Neural cell (in vitro differentiated cells): ENCODE results near the gene ATP9B. TPM values are rescaled to one million over a fixed set of nuclear protein-coding genes. Genes with fewer than 3 reads are reported as not detected.

Experiments
- H2AFZ ChIP-seq: fragments of 200-600, 300-800 bp; sonication (generic), shearing (Covaris generic); 2 replicates; pipeline ENCODE4 v1.6.0; 2014; ENCODE audit warnings: low read depth, mild to moderate bottlenecking, antibody characterized with exemption, low read length, moderate library complexity
- H3F3A ChIP-seq: fragments of 200-600 bp; shearing (Covaris generic); 2 replicates; pipeline ENCODE4 v1.6.1; 2016; ENCODE audit warnings: mild to moderate bottlenecking, moderate library complexity, mixed read lengths, antibody characterized with exemption, low read length; ENCODE audit not compliant: insufficient read depth, poor library complexity, severe bottlenecking
- H3K27ac ChIP-seq: fragments of 200-600, 300-800 bp; sonication (generic), shearing (Covaris generic); 2 replicates; pipeline ENCODE4 v1.5.1; 2014; ENCODE audit warnings: mild to moderate bottlenecking, low read length, moderate library complexity
- H3K27me3 ChIP-seq: fragments of 300-800, 200-600 bp; sonication (generic), shearing (Covaris generic); 2 replicates; pipeline ENCODE4 v1.6.0; 2014; ENCODE audit warnings: mild to moderate bottlenecking, low read depth, low read length, moderate library complexity; ENCODE audit not compliant: insufficient read depth
- H3K36me3 ChIP-seq: fragments of 300-800, 200-600 bp; sonication (generic), shearing (Covaris generic); 2 replicates; pipeline ENCODE4 v1.5.1; 2014; ENCODE audit warnings: mild to moderate bottlenecking, antibody characterized with exemption, low read length, moderate library complexity; ENCODE audit not compliant: insufficient read depth
- H3K4me2 ChIP-seq: fragments of 300-800, 200-600 bp; sonication (generic), shearing (Covaris generic); 2 replicates; pipeline ENCODE4 v1.6.0; 2014; ENCODE audit warnings: mild to moderate bottlenecking, low read length
- H3K4me3 ChIP-seq: fragments of 300-800, 200-600 bp; sonication (generic), shearing (Covaris generic); 2 replicates; pipeline ENCODE4 v1.5.1; 2014; ENCODE audit warnings: mild to moderate bottlenecking, low read length, moderate library complexity
- H3K79me2 ChIP-seq: fragments of 200-600 bp; shearing (Covaris generic); replicated peaks from 2 replicates; pipeline ENCODE4 v1.6.0; 2014; ENCODE audit warnings: mild to moderate bottlenecking, low read length, moderate library complexity; ENCODE audit not compliant: insufficient read depth
- H3K9ac ChIP-seq: fragments of 300-800, 200-600 bp; sonication (generic), shearing (Covaris generic); 2 replicates; pipeline ENCODE4 v1.6.1; 2016; ENCODE audit warnings: mild to moderate bottlenecking, low read length, mixed read lengths
- H3K9me2 ChIP-seq: fragments of 200-600 bp; shearing (Covaris generic); 2 replicates; pipeline ENCODE4 v1.6.1; 2016; ENCODE audit warnings: mild to moderate bottlenecking, low read length, mixed read lengths; ENCODE audit not compliant: insufficient read depth
- H3K9me3 ChIP-seq: fragments of 200-600, 300-800 bp; sonication (generic), shearing (Covaris generic); 2 replicates; pipeline ENCODE4 v1.6.1; 2016; ENCODE audit warnings: mild to moderate bottlenecking, mixed run types, low read length, moderate library complexity, mixed read lengths
- H4K20me1 ChIP-seq: fragments of 200-600 bp; shearing (Covaris generic); 2 replicates; pipeline ENCODE4 v1.6.1; 2016; ENCODE audit warnings: mild to moderate bottlenecking, mixed run types; ENCODE audit not compliant: insufficient read depth
- EP300 ChIP-seq: fragments of 450-650 bp; conservative IDR thresholded peaks from 2 replicates; pipeline ENCODE4 v1.6.1; 2014; ENCODE audit warnings: antibody characterized with exemption, mild to moderate bottlenecking, moderate library complexity; ENCODE audit not compliant: poor library complexity, severe bottlenecking
- EZH2 ChIP-seq: fragments of 200-600, 300-800 bp; shearing (Covaris generic), sonication (generic); IDR thresholded peaks from 2 replicates; pipeline ENCODE4 v1.6.1; 2014; ENCODE audit warnings: antibody characterized with exemption, low read length, borderline replicate concordance, mild to moderate bottlenecking; ENCODE audit not compliant: insufficient read depth, poor library complexity, severe bottlenecking
- MXI1 ChIP-seq: fragments of 450-650 bp; conservative IDR thresholded peaks from 2 replicates; pipeline ENCODE4 v1.6.1; 2014; ENCODE audit warnings: antibody characterized with exemption, mild to moderate bottlenecking; ENCODE audit not compliant: poor library complexity, severe bottlenecking
- POLR2AphosphoS5 ChIP-seq: IDR thresholded peaks from 2 replicates; pipeline ENCODE4 v1.6.1; 2012
- RAD21 ChIP-seq: fragments of 450-650 bp; conservative IDR thresholded peaks from 2 replicates; pipeline ENCODE4 v1.6.1; 2014; ENCODE audit warnings: antibody characterized with exemption, mild to moderate bottlenecking, moderate library complexity
- SMC3 ChIP-seq: fragments of 450-650 bp; conservative IDR thresholded peaks from 2 replicates; pipeline ENCODE4 v1.6.1; 2014; ENCODE audit warnings: antibody characterized with exemption, mild to moderate bottlenecking, moderate library complexity; ENCODE audit not compliant: poor library complexity
- TAF1 ChIP-seq: IDR thresholded peaks from 2 replicates; pipeline ENCODE4 v1.6.1; 2012; ENCODE audit warnings: low read depth
- polyA plus RNA-seq: library from polyadenylated mRNA; depleted of rRNA; stranded (reverse); fragments of >200 nt; gene quantifications from 2 replicates; pipeline ENCODE4 v1.2.3, GENCODE V29; 2014
- TF ChIP-seq, protein P1 (sequence below): fragments of 450-650 bp; IDR thresholded peaks from 2 replicates; pipeline ENCODE4 v1.5.1; 2014; ENCODE audit warnings: antibody characterized with exemption, mild to moderate bottlenecking, moderate library complexity; ENCODE audit not compliant: poor library complexity, severe bottlenecking
- TF ChIP-seq, protein P2 (sequence below): IDR thresholded peaks from 2 replicates; pipeline ENCODE4 v1.6.1; 2012; ENCODE audit warnings: borderline replicate concordance

ATP9B gene
- polyA plus RNA-seq, 1 donor from 2014 or later: 15.4 TPM

DNA sequence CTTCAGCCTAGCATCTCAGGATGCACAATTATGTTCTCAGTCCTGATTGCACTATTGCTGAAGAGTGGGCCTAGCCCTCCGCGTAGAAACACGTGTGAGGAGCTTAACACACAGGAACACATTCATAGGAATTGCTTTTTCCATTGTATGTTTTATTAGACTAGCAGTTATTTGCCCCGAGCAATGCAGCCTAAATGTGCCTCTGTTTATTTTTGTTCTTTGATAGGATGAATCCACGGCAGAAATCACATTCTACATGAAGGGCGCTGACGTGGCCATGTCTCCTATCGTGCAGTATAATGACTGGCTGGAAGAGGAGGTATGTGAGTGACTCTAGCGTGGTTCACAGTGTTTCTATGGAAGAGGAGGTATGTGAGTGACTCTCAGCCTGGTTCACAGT lies 260.6 kb downstream of the ATP9B start:
- TF ChIP-seq POLR2AphosphoS5: no peak
- TF ChIP-seq RAD21: no peak
- no peak for TF ChIP-seq SMC3
- TF ChIP-seq EP300: no peak
- no peak for TF ChIP-seq EZH2
- TF ChIP-seq MXI1: no peak
- TF ChIP-seq, protein P1, sequence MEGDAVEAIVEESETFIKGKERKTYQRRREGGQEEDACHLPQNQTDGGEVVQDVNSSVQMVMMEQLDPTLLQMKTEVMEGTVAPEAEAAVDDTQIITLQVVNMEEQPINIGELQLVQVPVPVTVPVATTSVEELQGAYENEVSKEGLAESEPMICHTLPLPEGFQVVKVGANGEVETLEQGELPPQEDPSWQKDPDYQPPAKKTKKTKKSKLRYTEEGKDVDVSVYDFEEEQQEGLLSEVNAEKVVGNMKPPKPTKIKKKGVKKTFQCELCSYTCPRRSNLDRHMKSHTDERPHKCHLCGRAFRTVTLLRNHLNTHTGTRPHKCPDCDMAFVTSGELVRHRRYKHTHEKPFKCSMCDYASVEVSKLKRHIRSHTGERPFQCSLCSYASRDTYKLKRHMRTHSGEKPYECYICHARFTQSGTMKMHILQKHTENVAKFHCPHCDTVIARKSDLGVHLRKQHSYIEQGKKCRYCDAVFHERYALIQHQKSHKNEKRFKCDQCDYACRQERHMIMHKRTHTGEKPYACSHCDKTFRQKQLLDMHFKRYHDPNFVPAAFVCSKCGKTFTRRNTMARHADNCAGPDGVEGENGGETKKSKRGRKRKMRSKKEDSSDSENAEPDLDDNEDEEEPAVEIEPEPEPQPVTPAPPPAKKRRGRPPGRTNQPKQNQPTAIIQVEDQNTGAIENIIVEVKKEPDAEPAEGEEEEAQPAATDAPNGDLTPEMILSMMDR: no peak
- TF ChIP-seq, protein P2, sequence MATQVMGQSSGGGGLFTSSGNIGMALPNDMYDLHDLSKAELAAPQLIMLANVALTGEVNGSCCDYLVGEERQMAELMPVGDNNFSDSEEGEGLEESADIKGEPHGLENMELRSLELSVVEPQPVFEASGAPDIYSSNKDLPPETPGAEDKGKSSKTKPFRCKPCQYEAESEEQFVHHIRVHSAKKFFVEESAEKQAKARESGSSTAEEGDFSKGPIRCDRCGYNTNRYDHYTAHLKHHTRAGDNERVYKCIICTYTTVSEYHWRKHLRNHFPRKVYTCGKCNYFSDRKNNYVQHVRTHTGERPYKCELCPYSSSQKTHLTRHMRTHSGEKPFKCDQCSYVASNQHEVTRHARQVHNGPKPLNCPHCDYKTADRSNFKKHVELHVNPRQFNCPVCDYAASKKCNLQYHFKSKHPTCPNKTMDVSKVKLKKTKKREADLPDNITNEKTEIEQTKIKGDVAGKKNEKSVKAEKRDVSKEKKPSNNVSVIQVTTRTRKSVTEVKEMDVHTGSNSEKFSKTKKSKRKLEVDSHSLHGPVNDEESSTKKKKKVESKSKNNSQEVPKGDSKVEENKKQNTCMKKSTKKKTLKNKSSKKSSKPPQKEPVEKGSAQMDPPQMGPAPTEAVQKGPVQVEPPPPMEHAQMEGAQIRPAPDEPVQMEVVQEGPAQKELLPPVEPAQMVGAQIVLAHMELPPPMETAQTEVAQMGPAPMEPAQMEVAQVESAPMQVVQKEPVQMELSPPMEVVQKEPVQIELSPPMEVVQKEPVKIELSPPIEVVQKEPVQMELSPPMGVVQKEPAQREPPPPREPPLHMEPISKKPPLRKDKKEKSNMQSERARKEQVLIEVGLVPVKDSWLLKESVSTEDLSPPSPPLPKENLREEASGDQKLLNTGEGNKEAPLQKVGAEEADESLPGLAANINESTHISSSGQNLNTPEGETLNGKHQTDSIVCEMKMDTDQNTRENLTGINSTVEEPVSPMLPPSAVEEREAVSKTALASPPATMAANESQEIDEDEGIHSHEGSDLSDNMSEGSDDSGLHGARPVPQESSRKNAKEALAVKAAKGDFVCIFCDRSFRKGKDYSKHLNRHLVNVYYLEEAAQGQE: no peak
- TF ChIP-seq TAF1: no peak
- Histone ChIP-seq H4K20me1 (no peaks in the 10 kb centered on the region), H3K27ac (no peak overlapping the region)

DNA sequence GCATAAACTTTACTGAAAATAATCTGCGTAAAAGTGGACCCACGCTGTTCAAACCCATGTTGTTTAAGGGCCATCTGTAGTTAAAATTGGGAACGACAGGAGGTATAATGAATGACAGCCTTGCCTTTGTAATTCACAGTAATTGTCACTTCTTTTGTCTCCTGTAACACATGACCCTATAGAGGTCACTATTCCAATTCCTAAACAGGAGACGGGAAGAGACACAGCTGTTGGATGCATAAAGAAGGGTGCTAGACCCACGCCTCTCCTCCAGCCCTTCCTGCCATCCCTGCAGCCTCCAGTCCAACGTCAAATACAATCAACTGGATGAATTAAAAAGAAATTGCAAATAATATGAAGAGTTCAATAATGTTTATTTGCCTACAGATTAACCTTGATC lies 263.5 kb downstream of the ATP9B start:
- H3K9ac ChIP-seq: no peak overlapping the region
- H3K36me3 ChIP-seq: no peaks in the 10 kb centered on the region
- H3F3A ChIP-seq: no peaks in the 10 kb centered on the region
- H3K27ac ChIP-seq: no peak overlapping the region
- TF ChIP-seq RAD21 (no peak), POLR2AphosphoS5 (no peak), MXI1 (no peak), EP300 (no peak), EZH2 (no peak), SMC3 (no peak), TAF1 (no peak)
- TF ChIP-seq, protein P2: no peak
- TF ChIP-seq, protein P1: no peak
- H3K79me2 ChIP-seq: no peaks in the 10 kb centered on the region
- no peaks in the 10 kb centered on the region for H3K9me3 ChIP-seq
- H4K20me1 ChIP-seq: no peaks in the 10 kb centered on the region
- no peak overlapping the region for H3K4me2 ChIP-seq
- no peaks in the 10 kb centered on the region for H3K27me3 ChIP-seq
- H3K9me2 ChIP-seq: no peaks in the 10 kb centered on the region
- no peak overlapping the region for H3K4me3 ChIP-seq
- no peak overlapping the region for H2AFZ ChIP-seq

More for the DNA sequence above, 260.6 kb downstream of the ATP9B start:
- Histone ChIP-seq H3K9me2 (no peaks in the 10 kb centered on the region), H3K9me3 (no peaks in the 10 kb centered on the region), H2AFZ (no peak overlapping the region), H3K36me3 (no peaks in the 10 kb centered on the region), H3K27me3 (no peaks in the 10 kb centered on the region), H3K79me2 (no peaks in the 10 kb centered on the region), H3F3A (no peaks in the 10 kb centered on the region), H3K4me3 (no peak overlapping the region), H3K4me2 (no peak overlapping the region), H3K9ac (no peak overlapping the region)
